Hepatocyte (in vitro differentiated cells): Measurements from ENCODE around the gene FAT2. TPM values are rescaled to one million over a fixed set of nuclear protein-coding genes. Genes with fewer than 3 reads are reported as not detected.

Source experiments
- DNase-seq: peaks from one replicate; pipeline ENCODE4 v3.0.0-alpha.2; 2016; ENCODE audit warnings: low spot score
- H2AFZ ChIP-seq: fragments of 200-600 bp; sonication (generic); 2 replicates; pipeline ENCODE4 v1.6.0; 2016; ENCODE audit warnings: antibody characterized with exemption, mild to moderate bottlenecking
- H3K27ac ChIP-seq: fragments of 200-600 bp; sonication (generic); 2 replicates; pipeline ENCODE4 v1.5.1; 2016; ENCODE audit warnings: mild to moderate bottlenecking
- H3K27me3 ChIP-seq: fragments of 200-600 bp; sonication (generic); 2 replicates; pipeline ENCODE4 v1.6.1; 2016
- H3K36me3 ChIP-seq: fragments of 200-600 bp; sonication (generic); replicated peaks from 2 replicates; pipeline ENCODE4 v1.5.1; 2016; ENCODE audit warnings: low read depth; ENCODE audit not compliant: insufficient read depth
- H3K4me1 ChIP-seq: fragments of 200-600 bp; sonication (generic); 2 replicates; pipeline ENCODE4 v1.5.1; 2016; ENCODE audit warnings: mild to moderate bottlenecking, moderate library complexity; ENCODE audit not compliant: insufficient read depth
- H3K4me2 ChIP-seq: fragments of 200-600 bp; sonication (generic); 2 replicates; pipeline ENCODE4 v1.6.0; 2016
- H3K4me3 ChIP-seq: fragments of 200-600 bp; sonication (generic); 2 replicates; pipeline ENCODE4 v1.5.1; 2016; ENCODE audit warnings: mild to moderate bottlenecking
- H3K79me2 ChIP-seq: fragments of 200-600 bp; sonication (generic); 2 replicates; pipeline ENCODE4 v1.6.0; 2017; ENCODE audit warnings: mild to moderate bottlenecking
- H3K9me2 ChIP-seq: fragments of 200-600 bp; sonication (generic); replicated peaks from 2 replicates; pipeline ENCODE4 v1.6.0; 2017; ENCODE audit warnings: mild to moderate bottlenecking; ENCODE audit not compliant: insufficient read depth
- H3K9me3 ChIP-seq: fragments of 200-600 bp; sonication (generic); 2 replicates; pipeline ENCODE4 v1.5.1; 2016; ENCODE audit warnings: low read depth, mild to moderate bottlenecking
- H4K20me1 ChIP-seq: fragments of 200-600 bp; sonication (generic); 2 replicates; pipeline ENCODE4 v1.6.0; 2016; ENCODE audit warnings: mild to moderate bottlenecking; ENCODE audit not compliant: insufficient read depth, poor library complexity, severe bottlenecking
- EZH2 ChIP-seq: fragments of 200-600 bp; sonication (generic); IDR thresholded peaks from 2 replicates; pipeline ENCODE4 v1.6.1; 2016; ENCODE audit warnings: antibody characterized with exemption, mild to moderate bottlenecking, borderline replicate concordance
- EZH2phosphoT487 ChIP-seq: fragments of 200-600 bp; sonication (generic); IDR thresholded peaks from one replicate; pipeline ENCODE4 v1.6.1; 2018; ENCODE audit warnings: antibody characterized with exemption, mild to moderate bottlenecking, low read depth, moderate library complexity; ENCODE audit not compliant: unreplicated experiment, severe bottlenecking
- WGBS: methylation state at CpG from one replicate; pipeline ENCODE4 v1.1.6; 2016; ENCODE audit warnings: low lambda C conversion rate; ENCODE audit errors: missing lambda C conversion rate; 5-methylcytosine and 5-hydroxymethylcytosine counted together
- polyA plus RNA-seq: library from polyadenylated mRNA; unstranded; fragments of >200 nt; fragmentation: Nextera tagmentation; extraction: Ambion mirVana; gene quantifications from 2 replicates; pipeline ENCODE4 v1.2.1, GENCODE V29; 2016
- total RNA-seq: library from RNA; depleted of rRNA; stranded (reverse); fragments of >200 nt; gene quantifications from 2 replicates; pipeline ENCODE4 v1.2.3, GENCODE V29; 2014
- TF ChIP-seq, protein P1 (sequence below): fragments of 200-600 bp; sonication (generic); IDR thresholded peaks from 2 replicates; pipeline ENCODE4 v1.5.1; 2016; ENCODE audit warnings: antibody characterized with exemption, mild to moderate bottlenecking; ENCODE audit not compliant: poor library complexity

FAT2 gene
- total and polyA plus RNA-seq, 2 experiments from 2014 or later: 0.10 to 0.40 TPM

DNA sequence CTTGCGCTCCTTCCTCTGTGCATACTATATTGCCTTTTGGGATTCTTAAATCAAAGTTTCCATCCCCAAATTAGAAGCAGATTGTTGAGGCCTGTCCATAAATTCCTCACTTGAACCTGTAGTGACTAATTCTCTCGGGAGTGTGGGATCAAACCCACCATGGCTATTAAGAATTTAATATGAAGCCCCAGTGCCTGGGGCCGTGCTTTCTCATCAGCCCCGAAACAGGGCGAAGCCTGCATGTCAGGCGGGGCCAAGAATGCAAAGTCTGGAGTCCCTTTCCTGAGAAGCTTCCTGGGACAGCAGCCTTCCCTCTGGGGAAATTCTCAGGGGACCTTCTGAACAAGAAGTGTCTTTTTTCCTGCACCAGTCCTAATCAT lies 29.3 kb upstream of the FAT2 start:
- no peak overlapping the region for H3K4me2 ChIP-seq
- WGBS: 60% methylated on average over 6 of the region's 6 CpGs
- H3K27me3 ChIP-seq: peaks cover 11% of the 10 kb centered on the region
- no peaks in the 10 kb centered on the region for H3K79me2 ChIP-seq
- no peaks in the 10 kb centered on the region for H3K36me3 ChIP-seq
- peaks cover 4% of the 10 kb centered on the region for H3K4me1 ChIP-seq
- H2AFZ ChIP-seq: no peak overlapping the region
- no peaks in the 10 kb centered on the region for H3K9me3 ChIP-seq
- no peak overlapping the region for H3K4me3 ChIP-seq
- TF ChIP-seq EZH2: no peak
- TF ChIP-seq, protein P1, sequence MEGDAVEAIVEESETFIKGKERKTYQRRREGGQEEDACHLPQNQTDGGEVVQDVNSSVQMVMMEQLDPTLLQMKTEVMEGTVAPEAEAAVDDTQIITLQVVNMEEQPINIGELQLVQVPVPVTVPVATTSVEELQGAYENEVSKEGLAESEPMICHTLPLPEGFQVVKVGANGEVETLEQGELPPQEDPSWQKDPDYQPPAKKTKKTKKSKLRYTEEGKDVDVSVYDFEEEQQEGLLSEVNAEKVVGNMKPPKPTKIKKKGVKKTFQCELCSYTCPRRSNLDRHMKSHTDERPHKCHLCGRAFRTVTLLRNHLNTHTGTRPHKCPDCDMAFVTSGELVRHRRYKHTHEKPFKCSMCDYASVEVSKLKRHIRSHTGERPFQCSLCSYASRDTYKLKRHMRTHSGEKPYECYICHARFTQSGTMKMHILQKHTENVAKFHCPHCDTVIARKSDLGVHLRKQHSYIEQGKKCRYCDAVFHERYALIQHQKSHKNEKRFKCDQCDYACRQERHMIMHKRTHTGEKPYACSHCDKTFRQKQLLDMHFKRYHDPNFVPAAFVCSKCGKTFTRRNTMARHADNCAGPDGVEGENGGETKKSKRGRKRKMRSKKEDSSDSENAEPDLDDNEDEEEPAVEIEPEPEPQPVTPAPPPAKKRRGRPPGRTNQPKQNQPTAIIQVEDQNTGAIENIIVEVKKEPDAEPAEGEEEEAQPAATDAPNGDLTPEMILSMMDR: no peak
- no peak for TF ChIP-seq EZH2phosphoT487
- H3K27ac ChIP-seq: no peak overlapping the region
- no peak for DNase-seq
- no peaks in the 10 kb centered on the region for H3K9me2 ChIP-seq
- no peaks in the 10 kb centered on the region for H4K20me1 ChIP-seq

DNA sequence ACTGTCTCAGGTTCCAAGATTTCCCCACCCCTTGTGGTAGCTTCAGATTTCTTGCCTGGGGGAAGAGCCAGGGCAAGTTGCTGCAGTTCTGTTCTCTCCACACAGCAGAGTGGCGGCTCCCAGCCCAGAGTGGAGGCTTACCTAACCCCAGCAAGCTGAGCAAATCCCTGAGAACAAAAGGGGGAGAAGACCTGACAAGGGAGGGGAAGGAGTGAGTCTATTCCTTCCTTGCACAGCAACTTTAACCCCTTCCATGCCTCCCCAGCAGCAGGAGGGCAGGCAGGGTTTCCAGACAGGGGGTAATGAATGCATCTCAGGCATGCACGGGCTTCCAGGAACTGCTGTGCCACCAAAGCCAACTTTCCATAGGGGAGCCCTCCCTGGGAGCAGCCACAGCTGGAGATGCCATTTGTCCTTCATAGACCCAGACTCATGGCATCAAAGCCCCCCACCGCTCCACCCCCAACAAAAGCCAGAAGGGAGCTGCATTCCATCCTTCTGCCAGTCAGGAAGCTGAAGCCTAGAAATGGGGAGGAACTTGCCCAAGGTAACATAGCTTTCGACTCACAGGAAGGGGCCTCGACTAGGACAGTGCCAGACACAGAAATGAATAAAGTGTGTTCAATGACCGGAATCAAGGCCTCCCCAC lies 28.8 kb upstream of the FAT2 start:
- Histone ChIP-seq H3K9me3 (no peaks in the 10 kb centered on the region), H3K4me3 (no peak overlapping the region), H3K36me3 (no peaks in the 10 kb centered on the region), H3K27me3 (peaks cover 11% of the 10 kb centered on the region), H3K79me2 (no peaks in the 10 kb centered on the region), H3K27ac (no peak overlapping the region), H3K4me1 (peaks cover 4% of the 10 kb centered on the region), H4K20me1 (no peaks in the 10 kb centered on the region), H2AFZ (no peak overlapping the region), H3K4me2 (no peak overlapping the region), H3K9me2 (no peaks in the 10 kb centered on the region)
- no peak for DNase-seq
- 47% methylated on average over 6 of the region's 6 CpGs for WGBS
- TF ChIP-seq EZH2phosphoT487: no peak
- no peak for TF ChIP-seq EZH2
- TF ChIP-seq, protein P1: no peak

DNA sequence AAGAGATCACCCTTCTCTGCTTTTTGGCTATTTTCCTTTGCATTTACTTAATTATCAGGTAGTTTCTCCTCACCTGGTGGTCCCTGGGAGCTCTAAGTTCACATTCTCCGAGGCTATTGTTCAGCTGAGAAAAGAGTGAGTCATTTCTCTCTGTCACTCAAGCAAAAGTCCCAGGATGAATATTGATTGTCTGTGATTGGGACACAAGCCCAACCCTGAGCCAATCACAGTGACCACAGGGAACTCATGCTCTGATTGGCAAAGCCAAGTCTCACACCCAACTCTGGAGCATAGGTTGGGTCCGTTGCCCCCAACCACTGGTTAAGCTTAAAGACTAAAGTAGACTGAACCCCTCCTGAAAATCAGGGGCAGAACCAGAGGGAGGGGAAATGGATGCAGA lies 27.8 kb upstream of the FAT2 start:
- H3K27me3 ChIP-seq: peaks cover 11% of the 10 kb centered on the region
- no peaks in the 10 kb centered on the region for H3K9me2 ChIP-seq
- H3K27ac ChIP-seq: no peak overlapping the region
- no peaks in the 10 kb centered on the region for H3K79me2 ChIP-seq
- no peak overlapping the region for H3K4me3 ChIP-seq
- TF ChIP-seq, protein P1: no peak
- TF ChIP-seq EZH2 (no peak), EZH2phosphoT487 (no peak)
- no peak overlapping the region for H3K4me2 ChIP-seq
- no peaks in the 10 kb centered on the region for H4K20me1 ChIP-seq
- H3K36me3 ChIP-seq: no peaks in the 10 kb centered on the region
- no peak overlapping the region for H2AFZ ChIP-seq
- H3K4me1 ChIP-seq: peaks cover 4% of the 10 kb centered on the region
- no peak for DNase-seq
- no peaks in the 10 kb centered on the region for H3K9me3 ChIP-seq
- WGBS: 18% methylated on average over 2 of the region's 2 CpGs
